ENCODE data around the gene SMURF1. TPM values are rescaled to one million over a fixed set of nuclear protein-coding genes. Genes with fewer than 3 reads are reported as not detected.

The SMURF1 gene
- total and polyA plus RNA-seq, 2 of the 4 experiments (the other 2 are of a cell fraction), result 13.4 to 20.3 TPM

GRCh38 chr7:99190359-99191009 is 46.6 kb upstream of the SMURF1 start:
- no peak overlapping the region for H4K8ac ChIP-seq (ENCODE audit: low read depth in 2 of 2, low read length in 2 of 2)
- TF ChIP-seq BHLHE40 (IDR thresholded peaks at IDR 0.05; ENCODE audit: low read depth, low read length) (no peak), ELK1 (IDR thresholded peaks at IDR 0.05; ENCODE audit: borderline replicate concordance, low read depth, low read length) (no peak), FOS (IDR thresholded peaks at IDR 0.05; ENCODE audit: low read depth, low read length) (no peak), MAZ (IDR thresholded peaks at IDR 0.05; ENCODE audit: borderline replicate concordance, low read depth, low read length) (no peak), POLR2A (IDR thresholded peaks at IDR 0.05; ENCODE audit: low read depth, low read length) (no peak), RCOR1 (IDR thresholded peaks at IDR 0.05; ENCODE audit: insufficient replicate concordance, low read length) (no peak), SMC3 (IDR thresholded peaks at IDR 0.05; ENCODE audit: low read depth, low read length) (no peak)
- TF ChIP-seq, protein P1, sequence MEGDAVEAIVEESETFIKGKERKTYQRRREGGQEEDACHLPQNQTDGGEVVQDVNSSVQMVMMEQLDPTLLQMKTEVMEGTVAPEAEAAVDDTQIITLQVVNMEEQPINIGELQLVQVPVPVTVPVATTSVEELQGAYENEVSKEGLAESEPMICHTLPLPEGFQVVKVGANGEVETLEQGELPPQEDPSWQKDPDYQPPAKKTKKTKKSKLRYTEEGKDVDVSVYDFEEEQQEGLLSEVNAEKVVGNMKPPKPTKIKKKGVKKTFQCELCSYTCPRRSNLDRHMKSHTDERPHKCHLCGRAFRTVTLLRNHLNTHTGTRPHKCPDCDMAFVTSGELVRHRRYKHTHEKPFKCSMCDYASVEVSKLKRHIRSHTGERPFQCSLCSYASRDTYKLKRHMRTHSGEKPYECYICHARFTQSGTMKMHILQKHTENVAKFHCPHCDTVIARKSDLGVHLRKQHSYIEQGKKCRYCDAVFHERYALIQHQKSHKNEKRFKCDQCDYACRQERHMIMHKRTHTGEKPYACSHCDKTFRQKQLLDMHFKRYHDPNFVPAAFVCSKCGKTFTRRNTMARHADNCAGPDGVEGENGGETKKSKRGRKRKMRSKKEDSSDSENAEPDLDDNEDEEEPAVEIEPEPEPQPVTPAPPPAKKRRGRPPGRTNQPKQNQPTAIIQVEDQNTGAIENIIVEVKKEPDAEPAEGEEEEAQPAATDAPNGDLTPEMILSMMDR (conservative IDR thresholded peaks at IDR 0.05; ENCODE audit: low read depth, low read length), result no peak
- TF ChIP-seq, protein P2, sequence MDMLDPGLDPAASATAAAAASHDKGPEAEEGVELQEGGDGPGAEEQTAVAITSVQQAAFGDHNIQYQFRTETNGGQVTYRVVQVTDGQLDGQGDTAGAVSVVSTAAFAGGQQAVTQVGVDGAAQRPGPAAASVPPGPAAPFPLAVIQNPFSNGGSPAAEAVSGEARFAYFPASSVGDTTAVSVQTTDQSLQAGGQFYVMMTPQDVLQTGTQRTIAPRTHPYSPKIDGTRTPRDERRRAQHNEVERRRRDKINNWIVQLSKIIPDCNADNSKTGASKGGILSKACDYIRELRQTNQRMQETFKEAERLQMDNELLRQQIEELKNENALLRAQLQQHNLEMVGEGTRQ (IDR thresholded peaks at IDR 0.05; ENCODE audit: low read depth, low read length), result no peak
- no peaks in the 10 kb centered on the region for H3K79me1 ChIP-seq (ENCODE audit: low read depth in 1 of 2, low read length in 2 of 2)
- POLR2A ChIA-PET (ENCODE audit: unreplicated experiment), result interaction anchor here (0.6 kb wide), 1 partner anchor 826 kb away, joined by 3 read pairs; no protein-coding TSS in a partner anchor
- H2BK15ac ChIP-seq (ENCODE audit: low read depth, low read length), result no peak overlapping the region
- no peak overlapping the region for H3K27ac ChIP-seq (ENCODE audit: insufficient read depth, low read length)
- intact Hi-C loops (cut with micrococcal nuclease) (no loop called here), in situ Hi-C loops (cut with MboI; ENCODE audit: low sequenced_read_pairs) (no loop called here), dilution Hi-C loops (cut with HindIII; ENCODE audit: low sequenced_read_pairs, unreplicated experiment) (no loop called here)
- no peak overlapping the region for H3K4me3 ChIP-seq (ENCODE audit: insufficient read depth, low read depth, low read length)
- no peak overlapping the region for H3K4me2 ChIP-seq (ENCODE audit: low read depth, low read length)
- no peak overlapping the region for H4K5ac ChIP-seq (ENCODE audit: low read depth, low read length)
- no peaks in the 10 kb centered on the region for H3K9me3 ChIP-seq (ENCODE audit: control insufficient read depth, insufficient read depth, low read length)
- H3K56ac ChIP-seq (ENCODE audit: extremely low read depth, insufficient read depth, low read length), result no peak overlapping the region
- H2BK120ac ChIP-seq (ENCODE audit: low read depth, low read length), result no peak overlapping the region
- no peak for DNase-seq
- peaks cover 4% of the 10 kb centered on the region; the same call in 1 of the 2 replicates for H3K9me1 ChIP-seq (ENCODE audit: insufficient read depth, low read length)
- no TSS peak for BruUV-seq (replicated peaks)
- H3K14ac ChIP-seq (replicated peaks; ENCODE audit: low read depth, low read length), result no peak overlapping the region
- H4K20me1 ChIP-seq (ENCODE audit: insufficient read depth, low read length), result no peaks in the 10 kb centered on the region
- H2BK20ac ChIP-seq (ENCODE audit: low read depth, low read length), result no peak overlapping the region
- H3K23ac ChIP-seq (ENCODE audit: low read depth, low read length), result no peak overlapping the region
- H3K4ac ChIP-seq (ENCODE audit: low read depth, low read length), result no peak overlapping the region
- no peak for ATAC-seq (ENCODE audit: low read depth)
- no peak overlapping the region for H2AK5ac ChIP-seq (ENCODE audit: low read depth, low read length)
- H3K4me1 ChIP-seq (ENCODE audit: control insufficient read depth, insufficient read depth, low read length), result no peaks in the 10 kb centered on the region; the same call in 1 of the 2 replicates
- WGBS, 2 experiments (ENCODE audit: extremely low coverage in 2 of 2, insufficient read length in 1 of 2), result 38% methylated on average over 6 of the region's 7 CpGs; no CpG with 5 or more reads in 1 of the 2 experiments
- H2BK5ac ChIP-seq (ENCODE audit: low read depth, low read length, poor library complexity, severe bottlenecking), result no peak overlapping the region
- CTCF ChIA-PET, result interaction anchor here (0.6 to 0.7 kb wide), 2 partner anchors 11 to 134 kb away, joined by 3 to 5 read pairs; no protein-coding TSS in a partner anchor
- no peak overlapping the region for H2AK9ac ChIP-seq (replicated peaks; ENCODE audit: low read depth, low read length, poor library complexity)
- H4K91ac ChIP-seq (ENCODE audit: insufficient read depth, low read depth, low read length), result no peak overlapping the region
- no peak overlapping the region for H3K18ac ChIP-seq (ENCODE audit: low read depth, low read length)
- peaks cover 2% of the 10 kb centered on the region for H3K27me3 ChIP-seq (ENCODE audit: control insufficient read depth, insufficient read depth, low read length)
- no peak overlapping the region for H3K9ac ChIP-seq (ENCODE audit: low read depth, low read length)
- H2AFZ ChIP-seq (replicated peaks; ENCODE audit: low read length, poor library complexity), result no peak overlapping the region
- no peaks in the 10 kb centered on the region for H3K36me3 ChIP-seq (ENCODE audit: control insufficient read depth, insufficient read depth, low read length)
